HG03097 (cell line): Measurements from ENCODE around the gene CRTAC1.

Source experiments
- ATAC-seq: cut with Tn5 transposase; IDR thresholded peaks from one replicate; pipeline ENCODE4 v1.9.1; 2021; ENCODE audit not compliant: unreplicated experiment, low FRiP score

The CRTAC1 gene

GRCh38 chr10:97925308-97925938 is 105.0 kb downstream of the CRTAC1 start:
- ATAC-seq, result no peak

GRCh38 chr10:97924678-97925077 is 105.7 kb downstream of the CRTAC1 start:
- ATAC-seq, result no peak

- no peak for ATAC-seq
Measured at GRCh38 chr10:97923476-97923875, 106.9 kb downstream of the CRTAC1 start.

- ATAC-seq, result no peak
Measured at GRCh38 chr10:97923057-97923456, 107.4 kb downstream of the CRTAC1 start.

- no peak for ATAC-seq
Measured at GRCh38 chr10:97922022-97922758, 108.2 kb downstream of the CRTAC1 start.

- ATAC-seq, result no peak
Measured at GRCh38 chr10:97921581-97922021, 108.8 kb downstream of the CRTAC1 start.

- ATAC-seq, result no peak
Measured at GRCh38 chr10:97920865-97921264, 109.6 kb downstream of the CRTAC1 start.

- no peak for ATAC-seq
Measured at GRCh38 chr10:97919012-97919411, 111.4 kb downstream of the CRTAC1 start.

GRCh38 chr10:97916586-97916985 is 113.8 kb downstream of the CRTAC1 start:
- no peak for ATAC-seq

- no peak for ATAC-seq
Measured at GRCh38 chr10:97915346-97916131, 114.9 kb downstream of the CRTAC1 start.

GRCh38 chr10:97914837-97915211 is 115.6 kb downstream of the CRTAC1 start:
- no peak for ATAC-seq

GRCh38 chr10:97914171-97914836 is 116.1 kb downstream of the CRTAC1 start:
- ATAC-seq, result no peak

GRCh38 chr10:97913614-97914013 is 116.8 kb downstream of the CRTAC1 start:
- ATAC-seq, result no peak

- no peak for ATAC-seq
Measured at GRCh38 chr10:97913193-97913592, 117.2 kb downstream of the CRTAC1 start.

GRCh38 chr10:97911217-97911616 is 119.2 kb downstream of the CRTAC1 start:
- ATAC-seq, result no peak

GRCh38 chr10:97910661-97911060 is 119.8 kb downstream of the CRTAC1 start:
- no peak for ATAC-seq

- no peak for ATAC-seq
Measured at GRCh38 chr10:97907830-97908229, 122.6 kb downstream of the CRTAC1 start.

- no peak for ATAC-seq
Measured at GRCh38 chr10:97907211-97907610, 123.2 kb downstream of the CRTAC1 start.

GRCh38 chr10:97905276-97905675 is 125.1 kb downstream of the CRTAC1 start:
- ATAC-seq, result no peak

- ATAC-seq, result no peak
Measured at GRCh38 chr10:97904576-97904975, 125.8 kb downstream of the CRTAC1 start.

GRCh38 chr10:97904018-97904381 is 126.4 kb downstream of the CRTAC1 start:
- ATAC-seq, result no peak
